ENCODE results near the gene NAT10. TPM values are rescaled to one million over a fixed set of nuclear protein-coding genes. Genes with fewer than 3 reads are reported as not detected.

The NAT10 gene
- total RNA-seq, 4 donors from 2014 or later: 17.6 to 35.9 (median 32.6) TPM

GRCh38 chr11:34185926-34186841, 80.8 kb downstream of the NAT10 start:
- H3K4me3 ChIP-seq: no peak overlapping the region
- H3K36me3 ChIP-seq: no peaks in the 10 kb centered on the region
- DNase-seq: no peak
- H3K27me3 ChIP-seq: peaks cover 0 to 40% (median 0%) of the 10 kb centered on the region in 4 donors
- TF ChIP-seq POLR2A (IDR thresholded peaks at IDR 0.05): no peak
- TF ChIP-seq CTCF (IDR thresholded peaks at IDR 0.05): no peak
- no peak overlapping the region for H3K27ac ChIP-seq
- intact Hi-C loops (cut with DNase I): no loop called here
- 24 to 25% methylated on average over 8 to 18 of the region's 22 CpGs for WGBS, 2 donors
- H3K9me3 ChIP-seq: no peaks in the 10 kb centered on the region
- H3K4me1 ChIP-seq: peaks cover 0 to 15% (median 8%) of the 10 kb centered on the region in 3 donors

- H3K27me3 ChIP-seq: peaks cover 0 to 43% (median 0%) of the 10 kb centered on the region in 4 donors
- H3K27ac ChIP-seq: no peak overlapping the region
- no peaks in the 10 kb centered on the region for H3K36me3 ChIP-seq
- DNase-seq: no peak
- no peak overlapping the region for H3K4me3 ChIP-seq
- WGBS, 2 donors: 66 to 71% methylated on average over 5 of the region's 5 CpGs
- peaks cover 6 to 28% (median 14%) of the 10 kb centered on the region in 3 donors for H3K4me1 ChIP-seq
- H3K9me3 ChIP-seq: no peaks in the 10 kb centered on the region
- intact Hi-C loops (cut with DNase I): no loop called here
- TF ChIP-seq CTCF (IDR thresholded peaks at IDR 0.05): no peak
- TF ChIP-seq POLR2A (IDR thresholded peaks at IDR 0.05): no peak
These were observed 82.8 kb downstream of the NAT10 start for GRCh38 chr11:34188181-34188580.

- TF ChIP-seq CTCF (IDR thresholded peaks at IDR 0.05): no peak
- TF ChIP-seq POLR2A (IDR thresholded peaks at IDR 0.05): no peak
- Histone ChIP-seq H3K4me1 (peaks cover 6 to 34% (median 20%) of the 10 kb centered on the region in 3 donors), H3K27ac (no peak overlapping the region), H3K4me3 (no peak overlapping the region), H3K9me3 (no peaks in the 10 kb centered on the region), H3K27me3 (peaks cover 0 to 33% (median 0%) of the 10 kb centered on the region in 4 donors), H3K36me3 (no peaks in the 10 kb centered on the region)
- WGBS, 2 donors: 88 to 95% methylated on average over 9 of the region's 9 CpGs
- no peak for DNase-seq
- intact Hi-C loops (cut with DNase I): no loop called here
These were observed 83.8 kb downstream of the NAT10 start for GRCh38 chr11:34189191-34189590.

GRCh38 chr11:34190192-34191139, 85.0 kb downstream of the NAT10 start:
- no peak for TF ChIP-seq POLR2A (IDR thresholded peaks at IDR 0.05)
- TF ChIP-seq CTCF (IDR thresholded peaks at IDR 0.05): no peak
- 82 to 87% methylated on average over 7 of the region's 8 CpGs for WGBS, 2 donors
- Histone ChIP-seq H3K4me1 (peaks cover 6 to 33% (median 20%) of the 10 kb centered on the region in 3 donors), H3K36me3 (no peaks in the 10 kb centered on the region), H3K27ac (no peak overlapping the region), H3K4me3 (no peak overlapping the region), H3K9me3 (no peaks in the 10 kb centered on the region), H3K27me3 (peaks cover 0 to 32% (median 0%) of the 10 kb centered on the region in 4 donors)
- intact Hi-C loops (cut with DNase I): loop anchor here (10.0 kb wide), 1 partner anchor 84 kb away; no protein-coding TSS in a partner anchor
- no peak for DNase-seq
